GM18507 (cell line): Measurements from ENCODE around the gene DGKD.

Experiments
- DNase-seq: peaks from one replicate; pipeline ENCODE4 v3.0.0; 2011; ENCODE audit warnings: low read depth; ENCODE audit not compliant: insufficient read length; ENCODE audit errors: extremely low spot score
- FAIRE-seq: peaks from 2 replicates; lab custom pipeline; 2011; peaks lifted over from hg19 to GRCh38; lab: Jason Lieb, UNC

The DGKD gene

DNA sequence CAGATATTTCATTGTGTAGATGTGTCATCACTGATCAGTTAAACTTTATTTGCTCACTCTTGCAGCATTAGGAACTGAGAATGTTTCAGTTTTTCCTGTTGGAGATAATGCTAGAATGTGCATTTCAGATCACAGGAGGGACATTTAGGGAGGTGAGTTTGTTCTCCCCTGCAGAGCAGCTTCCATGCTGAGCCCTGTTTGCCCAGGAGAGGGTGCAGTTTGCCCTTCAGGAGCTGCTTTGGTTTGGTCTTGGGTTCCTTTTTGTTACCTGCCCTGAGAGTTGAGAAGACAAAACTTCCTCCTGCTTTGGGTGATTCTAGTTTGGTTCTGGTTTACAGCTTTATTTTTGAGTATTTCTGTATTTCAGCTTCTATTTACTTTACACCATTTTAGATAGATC lies 49.9 kb downstream of the DGKD start:
- FAIRE-seq: peak; percentile 93
- no peak for DNase-seq

DNA sequence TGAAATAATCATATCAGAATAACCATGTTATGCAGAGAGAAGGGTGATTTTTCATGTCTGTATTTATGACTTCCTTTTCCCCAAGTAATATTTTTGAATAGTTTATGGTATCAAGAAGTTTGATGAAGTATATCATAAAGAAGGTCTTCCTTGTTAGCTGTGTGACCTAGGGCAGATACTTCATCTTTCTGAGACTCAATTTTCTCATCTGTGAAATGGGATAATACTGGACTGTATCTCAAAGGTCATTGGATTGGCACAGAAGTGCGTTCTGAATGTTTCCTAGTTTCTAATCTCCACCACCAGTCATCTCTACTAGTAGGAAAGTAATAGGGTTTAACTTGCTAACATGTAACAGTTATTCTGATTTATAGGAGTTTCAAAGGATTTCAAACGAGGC lies 52.6 kb downstream of the DGKD start:
- no peak for FAIRE-seq
- no peak for DNase-seq

DNA sequence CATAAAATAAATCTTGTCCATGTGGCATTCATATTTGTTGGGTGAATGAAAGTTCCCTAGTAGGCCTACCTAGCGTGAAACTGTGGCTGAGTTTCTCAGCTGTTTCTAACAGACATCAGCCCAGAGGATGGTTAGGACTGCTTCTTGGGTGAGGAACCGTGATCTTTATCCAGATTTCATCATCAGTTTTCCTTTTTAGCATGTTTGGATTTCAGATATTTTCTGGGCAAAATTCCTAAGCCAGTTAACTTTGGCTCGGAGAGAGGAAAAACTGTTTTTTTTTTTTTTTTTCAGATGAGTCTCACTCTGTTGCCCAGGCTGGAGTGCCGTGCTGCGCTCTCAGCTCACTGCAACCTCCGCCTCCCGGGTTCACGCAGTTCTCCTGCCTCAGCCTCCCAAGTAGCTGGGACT lies 53.5 kb downstream of the DGKD start:
- FAIRE-seq (no peak), DNase-seq (no peak)

DNA sequence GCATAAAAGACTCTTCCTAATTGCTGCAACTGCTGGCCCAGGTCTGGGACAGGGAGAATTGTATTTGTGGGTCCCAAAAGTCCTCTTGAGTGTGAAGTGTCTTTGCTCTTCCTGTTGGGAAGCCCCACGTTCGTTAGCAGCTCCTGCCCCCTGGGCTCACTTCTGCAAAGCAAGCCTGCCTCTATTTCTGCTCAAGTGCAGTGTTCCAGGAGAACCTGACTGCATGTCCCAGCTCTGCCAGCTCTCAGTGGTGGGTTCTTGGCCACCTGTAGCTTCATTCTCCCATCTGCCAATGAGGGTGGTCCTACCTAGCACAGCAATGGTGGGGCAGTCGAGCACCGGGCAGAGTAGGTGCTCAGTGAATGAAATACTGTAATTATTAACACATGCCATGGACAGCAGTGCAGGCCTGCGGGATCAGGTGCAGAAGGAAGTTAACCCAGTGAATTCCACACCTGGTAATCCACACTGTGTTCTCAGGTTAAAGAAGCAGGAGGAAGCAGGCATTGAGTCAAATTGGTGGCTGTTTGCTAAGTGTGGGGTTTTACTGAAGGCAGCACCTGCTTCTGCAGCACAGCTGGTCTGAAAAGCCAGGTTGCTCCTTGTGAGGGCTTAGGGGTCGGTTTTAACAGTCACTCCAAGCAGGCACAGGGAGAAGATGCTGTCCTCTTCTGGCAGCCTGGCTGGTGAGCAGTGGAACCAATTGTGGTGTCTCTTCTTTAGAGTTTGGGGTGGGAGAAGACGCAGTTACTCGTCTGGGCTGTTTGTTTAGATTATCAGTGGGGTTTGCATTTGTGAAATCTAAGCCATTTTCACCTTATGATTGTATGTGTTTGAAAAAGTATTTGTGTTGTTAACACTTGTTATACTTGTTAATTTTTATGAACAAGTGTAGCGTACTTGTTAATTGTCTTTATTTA lies 54.3 kb downstream of the DGKD start:
- FAIRE-seq: no peak

DNA sequence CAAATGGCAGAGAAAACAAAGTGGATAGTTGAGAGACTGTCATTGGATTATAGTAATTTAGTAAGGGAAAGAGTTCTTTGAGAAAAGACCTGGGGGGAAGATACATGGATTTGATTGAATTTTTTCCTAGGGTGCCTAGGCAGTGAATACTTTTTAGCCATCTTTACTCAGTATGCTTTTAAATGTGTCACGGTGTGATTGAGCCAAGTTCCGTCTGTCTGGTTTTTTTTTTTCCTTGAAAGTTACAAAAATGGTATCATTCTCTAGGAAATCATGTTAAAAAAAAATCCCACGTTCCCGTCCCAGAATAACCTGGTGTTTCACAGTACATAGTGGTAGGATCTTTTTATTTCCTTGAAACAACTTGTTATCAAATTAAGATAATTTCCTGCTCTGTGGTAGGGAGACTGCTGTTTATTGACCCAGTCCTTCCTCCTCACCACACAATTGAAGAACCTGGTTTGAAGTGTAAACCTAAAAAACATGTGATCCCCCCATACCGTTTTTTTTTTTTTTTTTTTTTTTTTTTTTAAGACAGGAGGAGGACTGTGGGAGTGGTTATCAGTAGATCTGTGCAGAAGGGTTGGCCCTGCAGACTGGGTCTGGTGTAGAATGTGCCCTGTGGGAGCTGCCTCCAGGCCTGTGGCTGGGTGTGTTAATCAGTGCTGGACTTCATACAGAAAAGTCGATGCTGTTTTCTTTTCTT lies 55.1 kb downstream of the DGKD start:
- DNase-seq (no peak), FAIRE-seq (no peak)

More for the DNA sequence above, 54.3 kb downstream of the DGKD start:
- no peak for DNase-seq

DNA sequence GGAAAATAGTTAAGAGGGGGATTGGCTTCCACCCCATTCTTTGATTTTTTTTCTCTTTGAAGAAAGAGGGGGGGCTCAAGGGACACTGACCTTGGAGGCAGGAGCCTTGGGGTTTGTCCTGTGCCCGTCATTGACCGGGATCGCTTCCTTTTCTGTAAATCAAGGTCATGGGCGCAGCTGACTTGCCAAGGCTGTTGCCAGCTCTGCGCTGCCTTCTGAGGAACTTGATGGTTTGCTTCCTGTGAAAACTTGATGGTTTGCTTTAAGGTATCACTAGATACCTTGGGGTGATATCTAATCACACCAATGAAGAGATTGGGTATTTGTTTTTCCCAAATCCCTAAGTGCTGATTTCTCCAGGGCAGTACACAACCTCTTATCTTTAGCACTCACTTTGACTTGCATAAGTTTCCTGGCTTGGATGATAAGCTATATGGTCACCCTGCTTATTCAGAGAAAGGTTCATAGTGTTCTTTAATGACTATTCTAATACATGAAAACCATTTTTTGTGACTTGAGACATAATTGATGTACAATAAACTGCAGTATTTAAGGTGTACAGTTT lies 56.0 kb downstream of the DGKD start:
- DNase-seq (no peak), FAIRE-seq (no peak)

DNA sequence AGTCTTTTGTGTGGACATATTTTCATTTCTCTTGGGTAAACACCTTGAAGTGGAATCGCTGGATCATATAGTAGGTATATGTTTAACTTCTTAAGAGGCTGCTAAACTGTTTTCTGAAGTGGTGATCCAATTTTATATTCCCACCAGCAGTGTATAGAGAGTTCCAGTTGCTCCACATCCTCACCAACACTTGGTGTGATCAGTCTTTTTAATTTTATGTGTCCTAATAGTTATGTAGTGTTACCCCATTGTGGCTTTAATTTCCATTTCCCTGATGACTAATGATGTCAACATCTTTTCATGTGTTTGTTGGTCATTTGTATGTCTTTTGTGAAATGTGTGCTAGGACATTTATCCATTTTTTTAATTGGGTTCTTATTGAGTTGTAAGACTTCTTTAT lies 56.9 kb downstream of the DGKD start:
- DNase-seq (no peak), FAIRE-seq (no peak)

DNA sequence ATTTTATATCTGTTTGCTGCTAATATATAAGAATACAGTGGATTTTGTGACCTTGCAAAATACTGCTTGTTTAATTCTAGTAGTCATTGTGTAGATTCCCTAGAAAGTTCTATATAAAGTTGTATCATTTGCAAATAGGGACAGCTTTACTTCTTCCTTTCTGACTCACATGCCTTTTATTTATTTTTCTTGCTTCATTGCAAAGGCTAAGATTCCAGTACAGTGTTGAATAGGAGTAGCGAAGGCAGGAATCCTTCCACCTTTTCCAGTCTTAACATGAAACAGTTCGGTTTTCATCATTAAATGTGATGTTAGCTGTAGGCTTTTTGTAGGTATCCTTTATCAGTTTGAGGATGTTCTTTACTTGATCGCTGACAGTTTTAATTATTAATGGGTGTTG lies 58.1 kb downstream of the DGKD start:
- FAIRE-seq (no peak), DNase-seq (no peak)

DNA sequence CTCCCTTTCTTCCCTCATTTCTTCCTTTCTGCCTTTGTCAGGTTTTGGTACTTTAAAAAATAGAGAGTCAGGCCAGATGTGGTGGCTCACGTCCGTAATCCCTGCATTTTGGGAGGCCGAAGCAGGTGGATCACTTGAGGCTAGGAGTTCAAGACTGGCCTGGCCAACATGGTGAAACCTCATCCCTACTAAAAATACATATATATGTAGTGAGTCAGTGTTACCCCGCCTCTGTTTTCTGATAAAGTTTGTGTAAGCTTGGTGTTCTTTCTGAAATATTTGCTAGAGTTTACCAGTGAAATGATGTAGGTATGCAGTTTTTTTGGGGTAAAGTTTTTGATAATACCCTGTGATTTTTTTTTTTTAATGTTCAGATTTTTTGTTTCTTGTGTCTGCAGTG lies 58.8 kb downstream of the DGKD start:
- FAIRE-seq (no peak), DNase-seq (no peak)

DNA sequence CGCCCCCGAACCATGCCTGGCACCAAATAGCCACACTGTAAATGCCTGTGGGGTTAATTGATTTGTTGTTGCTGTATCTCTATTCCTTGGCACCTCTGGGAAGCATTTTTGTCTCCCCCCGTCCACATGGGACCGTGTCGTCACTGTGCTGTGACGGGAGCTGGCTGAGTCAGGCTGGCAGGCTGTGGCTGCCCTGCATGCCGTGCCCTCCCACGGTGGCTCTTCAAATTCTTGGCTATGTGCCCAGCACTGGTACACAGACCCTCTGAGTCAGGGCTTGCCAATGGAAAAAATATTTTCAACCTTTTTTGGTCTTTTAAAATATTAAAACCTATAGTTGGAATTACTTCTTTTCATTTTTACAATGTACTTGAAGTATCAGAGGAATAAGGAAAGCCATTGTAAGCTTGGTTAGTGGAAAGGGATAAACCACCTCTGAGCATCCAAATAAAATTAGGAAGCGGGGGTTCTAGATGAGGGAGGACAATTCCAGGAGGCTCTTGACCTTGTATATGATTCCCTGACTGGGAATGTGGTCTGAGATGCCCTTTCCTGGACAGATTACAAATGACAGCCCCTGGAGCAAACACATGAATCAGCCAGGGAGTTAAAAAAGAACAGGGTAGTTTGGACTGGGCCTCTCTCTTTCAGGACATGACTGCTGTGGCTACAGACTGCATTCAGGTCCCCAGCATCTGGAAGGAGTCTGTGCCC lies 59.4 kb downstream of the DGKD start:
- FAIRE-seq (no peak), DNase-seq (no peak)

DNA sequence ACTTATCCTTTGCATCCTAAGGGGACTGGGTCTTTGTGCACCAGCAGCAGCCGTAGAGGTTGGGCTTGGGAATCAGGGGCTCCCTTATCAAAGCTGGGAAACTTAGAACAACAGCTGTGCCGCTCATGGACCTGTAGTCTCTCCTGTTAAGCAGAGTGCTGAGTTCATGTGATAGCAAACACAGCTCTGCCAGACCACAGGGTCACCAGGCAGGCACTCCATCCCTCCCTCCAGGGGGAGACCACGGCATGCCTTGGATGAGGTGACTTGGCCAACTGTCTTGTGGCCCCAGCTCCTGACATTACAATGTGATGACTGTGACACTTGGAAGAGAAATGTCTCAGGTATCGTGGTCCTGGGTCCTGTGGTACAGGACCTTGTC lies 60.0 kb downstream of the DGKD start:
- FAIRE-seq: no peak
- DNase-seq: no peak

DNA sequence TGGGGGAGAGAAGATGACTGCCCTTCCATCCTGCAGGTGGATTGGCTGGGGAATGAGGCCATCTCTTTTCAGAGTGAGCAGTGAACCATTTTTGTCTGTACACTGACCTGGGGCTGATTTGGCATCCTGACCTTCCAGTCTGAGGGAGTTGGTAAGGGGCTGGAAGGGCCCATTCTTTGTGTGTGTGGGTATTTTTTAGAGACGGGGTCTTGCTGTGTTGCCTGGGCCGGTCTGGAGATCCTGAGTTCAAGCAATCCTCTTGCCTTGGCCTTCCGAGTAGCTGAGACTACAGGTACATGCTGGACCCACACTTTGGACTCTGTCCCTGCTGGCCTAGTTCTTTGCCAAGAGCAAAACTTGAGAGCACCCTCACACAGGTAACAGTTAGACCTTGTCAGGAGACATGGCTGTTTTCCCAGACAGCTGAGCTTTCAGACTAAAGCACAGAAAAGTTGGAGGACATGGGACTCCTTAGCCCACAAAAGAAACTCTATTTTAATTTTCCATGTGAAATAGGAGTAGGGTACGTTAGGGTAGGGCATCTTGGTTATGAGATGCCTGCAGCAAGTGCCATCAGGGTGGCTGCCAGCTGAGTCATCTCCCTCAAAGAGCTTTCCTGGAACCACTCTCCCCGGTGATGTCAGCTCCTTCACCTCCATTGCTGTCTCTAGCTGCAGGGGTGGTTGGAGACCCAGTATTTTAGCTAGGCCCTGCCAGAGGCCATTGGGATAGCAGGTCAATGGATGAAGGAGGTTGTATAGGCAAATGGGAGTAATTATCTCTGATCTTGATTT lies 60.7 kb downstream of the DGKD start:
- DNase-seq: no peak

DNA sequence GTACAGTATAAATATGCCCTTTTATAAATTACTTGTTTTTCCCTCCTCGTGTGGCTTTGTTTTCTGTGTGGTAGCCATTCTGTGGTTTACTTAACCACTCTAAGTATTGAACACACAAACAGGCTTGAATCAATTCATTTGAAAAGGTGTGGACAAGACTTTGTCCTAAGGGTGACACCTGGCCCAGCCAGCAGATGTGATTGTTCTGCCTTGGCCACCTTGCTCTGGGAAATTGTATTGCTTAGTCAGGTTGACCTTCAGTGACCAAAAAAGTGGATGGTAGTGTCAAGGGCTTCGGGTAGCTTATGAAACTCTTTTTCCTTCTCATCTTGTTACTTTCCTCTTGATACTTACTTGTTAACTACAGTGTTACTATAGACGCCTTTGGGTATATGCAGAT lies 61.9 kb downstream of the DGKD start:
- DNase-seq (no peak), FAIRE-seq (no peak)

More for the DNA sequence above, 60.7 kb downstream of the DGKD start:
- FAIRE-seq: no peak

DNA sequence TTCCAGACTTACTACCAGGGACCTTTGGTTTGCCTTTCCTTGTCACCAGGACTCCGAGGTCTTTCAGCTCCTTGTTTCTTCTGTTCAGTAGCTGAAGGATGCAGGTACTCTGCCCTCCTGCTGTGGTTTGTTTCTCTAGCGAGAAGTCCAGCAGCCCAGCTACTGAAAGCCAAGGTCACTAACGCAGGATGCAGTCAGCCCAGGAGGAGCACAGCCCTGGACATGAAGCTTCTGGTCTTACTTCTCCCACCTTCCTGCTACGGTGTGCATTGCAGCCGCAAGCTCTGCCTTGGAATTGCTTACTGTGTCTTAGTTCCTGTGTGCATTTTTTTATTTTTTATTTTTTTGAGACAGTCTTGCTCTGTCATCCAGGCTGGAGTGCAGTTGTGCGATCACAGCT lies 62.4 kb downstream of the DGKD start:
- FAIRE-seq (no peak), DNase-seq (no peak)

DNA sequence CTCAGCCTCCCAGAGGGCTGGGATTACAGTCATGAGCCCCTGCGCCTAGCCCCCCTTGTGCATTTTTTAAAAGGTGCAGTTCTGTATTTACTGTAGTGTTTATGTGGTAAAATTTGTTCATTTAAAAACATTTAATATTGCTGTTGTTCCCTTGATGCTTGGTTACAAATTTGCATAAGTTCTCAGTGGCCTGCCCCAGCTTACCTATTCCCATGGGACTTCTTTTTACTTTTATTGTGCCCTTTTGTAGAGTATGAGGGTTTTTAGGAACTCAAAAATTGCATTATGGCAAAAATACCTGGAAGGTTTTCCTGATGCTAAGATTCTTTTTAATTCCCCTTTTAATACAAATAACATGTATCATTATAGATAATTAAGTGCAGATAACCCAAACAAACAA lies 63.0 kb downstream of the DGKD start:
- DNase-seq (no peak), FAIRE-seq (peak; percentile 49)

DNA sequence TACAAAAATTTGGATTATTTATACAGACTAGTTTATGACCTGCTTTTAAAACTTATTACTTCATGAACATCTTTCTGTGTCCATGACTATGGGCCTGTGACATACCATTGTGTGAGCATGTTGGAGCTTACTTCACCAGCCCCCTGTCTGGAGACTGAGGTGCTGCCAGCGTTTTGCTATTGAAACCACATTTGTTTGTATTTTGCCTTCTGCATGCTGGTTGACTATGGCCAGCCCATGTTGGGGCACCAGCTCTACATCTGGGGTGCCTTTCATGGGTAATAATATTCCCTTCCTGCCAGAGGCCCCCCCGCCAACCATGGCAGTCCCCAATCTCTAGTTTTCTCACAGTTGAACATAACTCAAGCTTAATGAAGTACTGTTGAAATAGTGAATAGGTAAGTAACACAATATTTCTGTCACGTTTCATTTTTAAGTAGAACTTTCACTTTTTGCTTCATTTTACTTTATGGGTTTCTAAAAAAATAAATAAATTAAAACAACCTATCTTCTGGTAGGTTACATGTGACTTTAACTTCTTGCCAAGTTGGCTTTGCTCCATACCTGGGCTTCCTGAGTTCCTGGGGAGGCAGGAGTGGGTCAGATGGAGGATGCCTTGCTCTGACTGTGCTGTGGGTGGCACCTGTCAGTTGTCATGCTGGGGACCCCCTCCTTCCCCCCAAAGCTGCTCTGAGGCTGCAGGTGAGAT lies 63.9 kb downstream of the DGKD start:
- FAIRE-seq (no peak), DNase-seq (no peak)

DNA sequence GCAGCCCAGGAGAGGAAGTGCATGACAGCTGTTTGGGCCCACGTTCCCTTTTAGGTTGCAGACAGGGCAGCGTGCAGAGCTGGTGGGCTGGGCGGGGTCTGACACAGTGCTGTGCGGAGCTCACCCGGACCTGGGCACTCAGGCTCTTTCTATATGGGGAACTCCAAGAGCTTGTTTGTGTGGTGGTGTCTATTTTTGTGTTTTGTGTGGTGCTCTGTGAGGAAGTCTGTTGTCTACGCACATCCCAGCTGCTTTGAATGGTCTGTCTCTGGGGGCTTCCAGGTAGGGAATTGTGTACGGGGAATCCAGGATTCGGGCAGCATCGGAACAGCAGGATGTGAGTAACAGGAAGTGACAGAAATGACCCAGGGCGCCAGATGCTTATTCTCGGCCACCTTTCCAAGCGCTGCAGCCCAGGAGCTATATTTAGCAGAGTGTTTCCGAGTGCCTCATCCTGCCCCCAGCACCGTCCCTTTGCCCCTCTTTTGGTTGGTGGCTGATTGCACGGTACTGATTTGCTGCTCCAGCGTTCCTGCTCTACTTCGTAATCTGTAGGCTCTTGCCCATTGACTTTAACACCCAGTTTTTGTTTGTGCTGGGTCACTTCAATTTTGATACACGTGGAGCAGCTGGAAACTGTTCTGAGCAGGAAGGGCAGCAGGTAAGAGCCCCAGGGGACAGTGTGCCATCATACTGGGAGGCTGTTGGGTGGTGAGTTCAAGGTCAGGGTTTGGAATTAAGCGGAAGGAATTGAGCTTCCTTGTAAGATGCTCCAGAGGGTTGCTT lies 64.7 kb downstream of the DGKD start:
- peak; percentile 79 for FAIRE-seq
- no peak for DNase-seq
